Ammon's horn (tissue), 1 donor: ENCODE measurements around the gene CHD5.
"Not testable (repeated sequence)": the region's sequence is repeated elsewhere in the genome, so short reads cannot be mapped to it uniquely, and the experiment has no call there.

Source experiments
- DNase-seq: peaks from one replicate; pipeline ENCODE4 v3.0.0-alpha.2; 2016; ENCODE audit warnings: low spot score

Gene CHD5

GRCh38 chr1:6180268-6180706 is at the start of gene CHD5:
TSS of gene CHD5 (minus strand) at chr1:6180321. CDS start at chr1:6180023, 298 bp downstream.
- peak; percentile 37 for DNase-seq

GRCh38 chr1:6225651-6226050 is 45.5 kb upstream of the CHD5 start:
- DNase-seq: no peak

DNA sequence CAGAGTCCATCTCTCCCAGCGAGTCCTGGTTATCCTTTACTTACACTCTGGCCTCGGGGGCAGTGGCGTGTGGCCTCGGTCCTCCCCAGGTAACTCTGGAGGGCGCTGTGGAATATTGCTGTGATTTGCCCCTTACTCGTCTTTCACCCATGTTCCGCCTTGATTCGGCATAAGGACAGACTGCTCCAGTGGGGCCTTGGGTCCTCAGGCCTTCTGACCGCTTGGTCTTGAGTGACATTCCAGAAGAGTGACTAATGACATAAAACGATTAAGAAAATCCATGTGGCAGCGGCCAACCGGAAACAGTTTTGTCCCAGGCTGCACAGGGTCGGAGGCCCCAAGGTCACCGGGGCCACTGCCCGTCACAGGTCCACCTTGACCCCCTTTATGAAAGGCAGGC is 44.6 kb upstream of the CHD5 start:
- no peak for DNase-seq

- DNase-seq: no peak
These were observed 43.5 kb upstream of the CHD5 start for GRCh38 chr1:6223617-6224016.

DNA sequence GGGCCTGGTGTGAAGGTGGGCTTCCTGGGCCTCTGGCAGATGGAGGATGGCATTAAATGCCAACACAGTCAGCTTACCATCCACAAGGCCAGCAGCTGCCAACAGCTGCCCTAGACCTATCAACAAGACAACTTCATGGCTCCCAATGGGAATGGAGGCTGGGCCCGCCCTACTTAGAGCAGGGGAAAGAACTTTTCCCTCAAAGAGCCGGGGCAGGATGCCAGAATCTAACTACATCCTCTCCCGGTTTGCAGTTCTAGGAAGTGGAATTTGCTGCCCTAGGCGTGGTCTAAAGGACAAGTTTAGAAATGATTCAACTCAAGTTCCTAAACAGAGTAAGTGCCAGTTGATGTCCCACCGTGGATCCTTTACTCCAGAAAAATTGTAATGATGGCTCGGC is 42.5 kb upstream of the CHD5 start:
- DNase-seq: no peak

DNA sequence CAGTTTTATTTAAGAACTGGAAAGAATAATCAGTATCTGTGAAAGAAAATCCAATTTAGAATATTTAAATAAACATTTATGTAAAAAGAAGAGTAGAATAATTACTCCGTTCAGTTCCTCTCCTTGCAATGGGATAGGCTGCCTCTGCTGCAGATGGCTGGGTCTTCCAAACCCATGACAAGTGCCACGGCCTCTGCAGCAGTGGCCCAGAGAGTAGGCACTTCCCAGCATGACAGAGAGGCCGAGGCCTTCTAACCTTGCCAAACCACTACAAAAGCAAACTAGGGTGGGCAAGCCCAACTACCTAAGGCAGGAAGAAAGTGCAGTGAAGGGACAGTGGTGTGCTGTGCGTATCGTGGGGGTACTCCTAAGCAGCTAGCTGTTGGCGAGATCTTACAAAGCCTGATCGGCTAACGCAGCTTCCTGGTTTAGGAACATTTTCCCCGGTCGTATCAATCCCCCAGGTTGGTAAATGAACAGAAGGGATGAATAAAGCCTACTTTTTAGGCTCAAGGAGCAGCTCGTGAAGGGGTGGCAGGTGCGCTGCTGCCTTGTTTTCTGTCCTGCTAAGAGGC is 41.2 kb upstream of the CHD5 start:
- no peak for DNase-seq

DNA sequence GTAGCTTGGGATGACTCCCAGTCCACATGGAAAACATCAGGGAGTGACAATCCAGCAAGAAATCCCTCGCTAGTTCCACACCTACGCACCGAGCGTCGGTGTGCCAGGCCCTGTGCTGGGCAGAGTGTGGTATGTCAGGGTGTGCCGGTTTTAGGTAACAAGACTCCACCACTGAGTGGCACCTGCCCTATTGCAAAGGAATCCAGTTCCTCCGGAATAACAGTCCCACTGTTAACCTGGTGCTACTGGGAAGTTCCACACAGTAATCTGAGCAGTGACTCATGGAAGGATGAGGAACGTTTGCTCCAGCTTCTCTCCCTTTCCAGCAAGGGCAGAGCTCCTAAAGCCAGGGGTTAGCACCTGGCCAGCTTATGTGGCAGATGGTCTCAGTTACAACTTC is 40.1 kb upstream of the CHD5 start:
- no peak for DNase-seq

DNA sequence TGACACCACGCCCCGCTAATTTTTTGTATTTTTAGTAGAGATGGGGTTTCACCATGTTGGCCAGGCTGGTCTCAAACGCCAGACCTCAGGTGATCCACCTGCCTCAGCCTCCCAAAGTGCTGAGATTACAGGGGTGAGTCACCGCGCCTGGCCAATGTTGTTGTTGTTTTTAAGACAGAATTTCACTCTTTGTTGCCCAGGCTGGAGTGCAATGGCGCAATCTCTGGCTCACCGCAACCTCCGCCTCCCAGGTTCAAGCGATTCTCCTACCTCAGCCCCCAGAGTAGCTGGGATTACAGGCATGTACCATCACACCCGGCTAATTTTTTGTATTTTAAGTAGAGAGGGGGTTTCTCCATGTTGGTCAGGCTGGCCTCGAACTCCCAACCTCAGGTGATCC is 39.5 kb upstream of the CHD5 start:
- DNase-seq: not testable (repeated sequence)

- DNase-seq: no peak
These were observed 38.4 kb upstream of the CHD5 start for GRCh38 chr1:6218375-6219164.

DNA sequence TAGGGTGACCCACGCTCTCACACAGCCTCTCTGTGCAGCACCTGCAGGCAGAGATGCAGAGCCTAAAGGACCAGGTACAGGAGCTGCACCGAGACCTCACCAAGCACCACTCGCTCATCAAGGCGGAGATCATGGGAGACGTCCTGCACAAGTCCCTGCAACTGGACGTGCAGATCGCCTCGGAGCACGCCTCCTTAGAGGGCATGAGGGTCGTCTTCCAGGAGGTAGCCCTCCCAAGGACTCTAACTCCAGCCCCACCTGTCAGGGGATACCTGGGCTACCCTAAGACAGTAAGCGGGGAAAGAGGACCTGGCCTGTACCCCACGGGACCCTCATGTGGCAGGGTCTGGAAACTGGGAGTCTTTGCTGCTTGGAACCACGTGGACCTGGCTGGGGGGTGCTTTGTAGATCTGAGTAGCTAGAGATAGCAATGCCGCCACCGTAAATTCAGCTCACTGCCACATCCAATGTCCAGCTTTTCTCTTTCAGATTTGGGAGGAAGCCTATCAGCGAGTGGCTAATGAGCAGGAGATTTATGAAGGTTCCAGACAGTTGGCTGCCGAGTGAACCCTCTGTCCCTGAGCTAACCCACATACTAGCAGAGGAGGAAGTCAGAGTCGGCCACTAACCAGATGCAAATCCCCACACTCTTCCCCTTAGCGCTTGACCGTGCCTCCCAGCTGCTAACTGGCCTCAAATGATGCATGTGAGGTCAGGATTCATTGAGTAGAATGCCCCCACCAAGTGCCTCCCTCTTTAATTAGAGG is 32.3 kb upstream of the CHD5 start:
- DNase-seq: no peak

- DNase-seq: no peak
These were observed 31.6 kb upstream of the CHD5 start for GRCh38 chr1:6211731-6212130.

- no peak for DNase-seq
These were observed 30.7 kb upstream of the CHD5 start for GRCh38 chr1:6210591-6211355.

DNA sequence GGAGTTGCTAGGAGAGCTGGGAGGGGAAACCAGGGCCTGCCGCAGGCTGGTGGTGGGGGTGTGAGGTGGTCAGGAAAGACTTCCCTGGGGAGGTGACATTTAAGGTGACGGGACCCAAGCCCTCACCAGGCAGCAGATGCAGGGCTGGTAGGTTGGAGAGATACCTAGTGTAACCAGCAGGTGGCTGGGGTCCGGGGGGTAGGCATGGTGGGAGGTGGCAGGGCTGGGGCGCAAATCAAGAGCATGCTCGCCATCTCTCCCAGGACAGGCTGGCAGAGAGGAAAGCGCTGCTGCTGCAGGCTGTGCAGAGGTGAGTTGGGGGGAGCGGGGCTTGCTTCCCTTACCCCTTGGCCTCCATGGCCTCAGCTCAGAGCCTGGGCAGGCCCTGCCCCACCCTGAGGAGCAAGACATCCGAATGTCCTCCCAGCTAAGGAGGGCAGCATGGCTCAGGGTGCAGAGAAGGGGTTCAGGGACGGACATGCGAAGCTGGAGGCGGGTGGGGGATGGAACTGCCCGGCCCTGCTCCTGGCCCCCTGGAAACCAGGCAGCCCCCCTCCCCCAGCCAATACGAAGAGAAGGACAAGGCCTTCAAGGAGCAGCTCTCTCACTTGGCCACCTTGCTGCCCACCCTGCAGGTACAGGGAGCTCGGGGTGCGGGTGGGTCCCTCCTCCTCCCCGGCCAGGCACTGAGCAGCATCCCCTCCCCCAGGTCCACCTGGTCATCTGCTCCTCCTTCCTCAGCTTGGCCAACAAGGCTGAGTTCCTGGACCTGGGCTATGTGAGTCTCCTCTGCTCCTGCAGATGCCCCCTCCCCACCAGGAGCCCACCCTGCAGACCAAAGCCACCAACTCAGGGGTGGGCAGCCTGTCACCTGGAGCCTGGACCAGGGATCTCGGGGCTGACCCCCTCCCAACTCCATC is 29.8 kb upstream of the CHD5 start:
- no peak for DNase-seq

DNA sequence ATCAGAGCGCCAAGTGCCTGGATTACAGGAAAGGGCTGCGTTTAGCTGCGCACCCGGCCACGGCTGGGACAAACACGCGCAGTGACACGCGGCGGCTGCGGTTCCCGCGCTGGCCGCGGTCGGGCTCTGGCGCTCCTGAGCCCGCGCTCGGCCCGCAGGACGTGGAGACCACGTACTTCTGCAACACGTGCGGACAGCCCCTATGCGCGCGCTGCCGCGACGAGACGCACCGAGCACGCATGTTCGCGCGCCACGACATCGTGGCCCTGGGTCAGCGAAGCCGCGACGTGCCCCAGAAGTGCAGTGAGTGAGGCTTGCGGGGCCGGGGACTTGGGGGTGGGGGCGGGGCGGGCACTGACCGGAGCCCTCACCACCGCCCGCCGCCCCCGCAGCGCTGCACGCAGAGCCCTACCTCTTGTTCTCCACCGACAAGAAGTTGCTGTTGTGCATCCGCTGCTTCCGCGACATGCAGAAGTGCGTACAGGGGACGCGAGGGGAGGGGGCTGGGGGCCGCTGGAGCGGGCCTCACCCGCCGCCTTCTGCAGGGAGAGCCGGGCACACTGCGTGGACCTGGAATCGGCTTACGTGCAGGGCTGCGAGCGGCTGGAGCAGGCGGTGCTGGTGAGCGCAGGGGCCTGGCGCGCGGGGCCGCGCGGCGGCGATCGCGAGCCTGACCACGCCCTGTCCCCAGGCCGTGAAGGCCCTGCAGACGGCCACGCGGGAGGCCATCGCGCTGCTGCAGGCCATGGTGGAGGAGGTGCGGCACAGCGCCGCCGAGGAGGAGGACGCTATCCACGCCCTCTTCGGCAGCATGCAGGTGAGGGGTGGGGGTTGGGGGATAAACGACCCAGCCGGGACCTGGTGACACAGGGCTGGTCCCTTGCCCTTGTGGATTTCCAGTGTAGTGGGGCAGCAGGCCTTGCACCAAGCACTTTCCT is 28.9 kb upstream of the CHD5 start:
- peak; percentile 58 for DNase-seq

- no peak for DNase-seq
These were observed 27.8 kb upstream of the CHD5 start for GRCh38 chr1:6207921-6208320.

GRCh38 chr1:6207075-6207885 is 27.2 kb upstream of the CHD5 start:
- DNase-seq: no peak

DNA sequence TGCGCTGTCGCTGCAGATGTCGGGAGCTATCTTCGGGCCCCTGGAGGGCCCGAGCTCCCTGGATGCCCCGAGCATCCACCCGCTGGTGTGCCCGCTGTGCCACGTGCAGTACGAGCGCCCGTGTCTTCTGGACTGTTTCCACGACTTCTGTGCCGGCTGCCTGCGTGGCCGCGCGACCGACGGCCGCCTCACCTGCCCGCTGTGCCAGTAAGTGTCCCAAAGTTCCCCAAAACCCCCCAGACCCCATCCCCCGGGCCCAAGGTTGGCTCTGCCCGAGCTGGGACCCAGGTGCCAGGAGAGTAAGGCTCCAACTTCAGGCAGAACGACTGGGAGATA is 26.4 kb upstream of the CHD5 start:
- DNase-seq: no peak

DNA sequence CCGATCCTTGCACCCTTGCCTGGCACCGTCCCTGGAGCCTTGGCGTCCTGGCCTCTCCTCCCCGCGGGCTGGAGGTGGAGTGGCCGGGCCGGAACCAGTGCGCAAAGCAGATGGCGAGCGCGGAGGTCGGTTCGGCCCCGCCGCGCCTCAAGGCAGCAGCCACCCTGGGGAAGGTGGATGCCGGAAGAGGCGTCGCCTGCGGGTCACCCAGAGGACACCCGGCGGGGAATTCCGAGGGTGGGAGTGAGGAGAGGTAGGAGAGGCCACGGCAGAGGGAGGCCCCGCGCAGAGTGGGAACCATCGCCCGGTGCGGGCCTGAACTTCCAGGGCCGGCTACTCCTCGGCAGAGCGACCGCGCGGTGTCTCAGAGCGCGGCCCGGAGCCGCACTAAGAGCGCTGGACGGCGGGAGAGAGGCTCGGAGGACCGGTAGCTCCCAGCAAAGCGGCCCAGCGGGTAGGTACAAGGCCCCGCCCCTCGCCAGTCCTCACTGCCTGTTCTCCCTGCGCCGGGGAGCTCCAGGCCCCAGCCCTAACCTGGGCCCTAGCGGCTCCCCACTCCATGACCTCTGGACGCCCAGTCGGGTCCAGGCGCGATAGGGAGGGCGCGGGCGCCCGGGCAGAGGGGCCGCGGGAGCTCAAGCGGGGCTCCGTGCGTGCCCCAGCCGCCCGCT is 25.9 kb upstream of the CHD5 start, which contains the start of gene RNF207:
Gene RNF207 (plus strand): TSS at position 271 of the 671 bp plus-strand sequence. CDS start 417 bp downstream, outside the sequence.
- no peak for DNase-seq

DNA sequence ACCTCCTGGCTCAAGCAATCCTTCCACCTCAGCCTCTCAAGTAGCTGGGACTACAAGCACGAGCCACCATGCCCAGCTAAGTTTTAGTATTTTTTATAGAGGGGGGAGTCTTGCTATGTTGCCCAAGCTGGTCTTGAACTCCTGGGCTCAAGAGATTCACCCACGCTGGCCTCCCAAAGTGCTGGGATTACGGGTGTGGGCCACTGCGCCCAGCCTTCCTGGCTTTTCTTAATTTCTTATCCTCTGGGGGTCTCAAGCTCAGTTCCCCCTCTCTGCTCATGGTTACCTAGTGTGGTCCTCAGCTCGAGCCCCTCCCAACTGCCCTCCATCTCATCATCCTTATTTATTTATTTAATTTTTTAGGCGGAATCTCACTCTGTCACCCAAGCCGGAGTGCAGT is 22.1 kb upstream of the CHD5 start:
- DNase-seq: no peak
